B cell (primary cell): ENCODE data around the gene LMBR1L. TPM values are rescaled to one million over a fixed set of nuclear protein-coding genes. Genes with fewer than 3 reads are reported as not detected.

ENCODE experiments used
- ATAC-seq: fragments of 200-7000 bp; cut with Tn5 transposase; one replicate; pipeline ENCODE4 v1.10.0; 2021; ENCODE audit warnings: low read depth, mild to moderate bottlenecking, moderate number of reproducible peaks, moderate library complexity
- CTCF ChIA-PET: fragments of 350-600 bp; sonication (Branson Sonifier 250); formaldehyde crosslinking; loops from one replicate; lab custom pipeline; 2021; ENCODE audit warnings: antibody characterized with exemption, inconsistent platforms; lab: Charles Lee
- POLR2A ChIA-PET: fragments of 350-600 bp; sonication (Branson Sonifier 250); formaldehyde crosslinking; loops from one replicate; lab custom pipeline; 2021; ENCODE audit warnings: antibody characterized with exemption; lab: Charles Lee
- DNase-seq: peaks from one replicate; pipeline ENCODE4 v3.0.0; 2013
- H2AFZ ChIP-seq: 2 replicates; pipeline ENCODE4 v1.6.1; 2012; ENCODE audit warnings: mild to moderate bottlenecking, low read depth, low read length; ENCODE audit not compliant: insufficient read depth, poor library complexity, severe bottlenecking
- H3K27ac ChIP-seq, 2 donors: 1 replicate in 1 of 2; 2 replicates in 1 of 2; pipeline ENCODE4 v1.5.1; 2012 to 2013; ENCODE audit warnings: low read length in 2 of 2, mild to moderate bottlenecking in 2 of 2, moderate library complexity in 1 of 2
- H3K27me3 ChIP-seq, 4 experiments: fragments of 200-600 bp in 1 of 4; sonication (generic) in 1 of 4; replicated peaks in 1 of 4; 1 replicate in 2 of 4; 2 replicates in 2 of 4; pipeline versions ENCODE4 v1.6.1 to v1.7.0; 2013 to 2016; ENCODE audit warnings: low read length in 3 of 4, mild to moderate bottlenecking in 2 of 4, mixed read lengths in 1 of 4, moderate library complexity in 1 of 4; ENCODE audit not compliant: insufficient read depth in 4 of 4, control insufficient read depth in 3 of 4; ENCODE audit errors: control extremely low read depth in 1 of 4
- H3K36me3 ChIP-seq, 2 experiments: replicated peaks in 1 of 2; 1 replicate in 1 of 2; 2 replicates in 1 of 2; pipeline versions ENCODE4 v1.6.1 to v1.7.1; 2013; ENCODE audit warnings: low read length in 1 of 2; ENCODE audit not compliant: insufficient read depth in 2 of 2, control insufficient read depth in 1 of 2; ENCODE audit errors: control extremely low read depth in 1 of 2, extremely low read depth in 1 of 2
- H3K4me1 ChIP-seq, 2 donors: fragments of 200-600 bp in 1 of 2; sonication (generic) in 1 of 2; 1 replicate in 1 of 2; 2 replicates in 1 of 2; pipeline versions ENCODE4 v1.5.1 to v1.6.1; 2013 to 2017; ENCODE audit warnings: low read length in 2 of 2; ENCODE audit not compliant: control insufficient read depth in 2 of 2, insufficient read depth in 2 of 2
- H3K4me2 ChIP-seq: replicated peaks from 2 replicates; pipeline ENCODE3; 2012; ENCODE audit warnings: mild to moderate bottlenecking, low read depth, low read length; ENCODE audit not compliant: poor library complexity, severe bottlenecking
- H3K4me3 ChIP-seq, 5 experiments: fragments of 200-600 bp in 1 of 5; sonication (generic) in 1 of 5; 1 replicate in 3 of 5; 2 replicates in 2 of 5; pipeline versions ENCODE4 v1.5.1 to v1.7.0; 2011 to 2016; ENCODE audit warnings: low read length in 4 of 5, mild to moderate bottlenecking in 4 of 5, low read depth in 2 of 5, control low read depth in 1 of 5, moderate library complexity in 1 of 5; ENCODE audit not compliant: insufficient read depth in 1 of 5; ENCODE audit errors: control extremely low read depth in 1 of 5, extremely low read depth in 1 of 5
- H3K79me2 ChIP-seq: fragments of 200-600 bp; sonication (generic); one replicate; pipeline ENCODE4 v1.6.0; 2016; ENCODE audit warnings: low read length; ENCODE audit not compliant: control insufficient read depth, insufficient read depth
- H3K9ac ChIP-seq: fragments of 200-600 bp; sonication (generic); 2 replicates; pipeline ENCODE4 v1.6.1; 2017; ENCODE audit warnings: mild to moderate bottlenecking, low read length, moderate library complexity
- H3K9me3 ChIP-seq, 3 donors: one replicate each; pipeline versions ENCODE4 v1.6.1 to v1.7.1; 2013; ENCODE audit warnings: low read length in 2 of 3; ENCODE audit not compliant: control insufficient read depth in 2 of 3, insufficient read depth in 1 of 3; ENCODE audit errors: control extremely low read depth in 1 of 3
- H4K20me1 ChIP-seq: 2 replicates; pipeline ENCODE4 v1.6.0; 2012; ENCODE audit warnings: mild to moderate bottlenecking, low read length; ENCODE audit not compliant: insufficient read depth, control insufficient read depth, poor library complexity, severe bottlenecking
- H3K27ac Mint-ChIP-seq: one replicate; pipeline ENCODE4 v1.8.0; 2021; ENCODE audit warnings: mixed read lengths
- H3K27me3 Mint-ChIP-seq: one replicate; pipeline ENCODE4 v1.8.0; 2021; ENCODE audit warnings: mixed read lengths
- H3K4me1 Mint-ChIP-seq: one replicate; pipeline ENCODE4 v1.8.0; 2021; ENCODE audit warnings: mixed read lengths
- H3K4me3 Mint-ChIP-seq: one replicate; pipeline ENCODE4 v1.8.0; 2021; ENCODE audit warnings: mixed read lengths
- H3K9me3 Mint-ChIP-seq: one replicate; pipeline ENCODE4 v1.8.0; 2022; ENCODE audit warnings: mixed read lengths; ENCODE audit not compliant: insufficient read depth
- EZH2 ChIP-seq: IDR thresholded peaks from 2 replicates; pipeline ENCODE4 v1.6.1; 2012; ENCODE audit warnings: borderline replicate concordance, low read depth, mild to moderate bottlenecking, moderate library complexity, low read length; ENCODE audit not compliant: insufficient read depth, poor library complexity, severe bottlenecking
- WGBS: methylation state at CpG from one replicate; pipeline ENCODE4 v1.1.5; 2013; ENCODE audit warnings: missing lambda C conversion rate; ENCODE audit not compliant: insufficient coverage; 5-methylcytosine and 5-hydroxymethylcytosine counted together
- intact Hi-C: fragments of 100-400 bp; cut with micrococcal nuclease; formaldehyde crosslinking; loops from one replicate; pipeline ENCODE4 v1.10.0; 2022
- polyA plus RNA-seq: library from polyadenylated mRNA; depleted of rRNA; stranded (reverse); fragments of >200 nt; gene quantifications from 2 replicates; pipeline ENCODE4 v1.2.3, GENCODE V29; 2012
- total RNA-seq, 2 donors: library from RNA; stranded (reverse); fragments of 120-200 nt in 1 of 2; gene quantifications; 1 replicate in 1 of 2; 2 replicates in 1 of 2; pipeline versions ENCODE4 v1.2.3 to v1.2.4, GENCODE V29; 2013 to 2022
- TF ChIP-seq, protein P1 (sequence below): fragments of 200-600 bp; IDR thresholded peaks from one replicate; pipeline ENCODE4 v1.8.0; 2022; ENCODE audit warnings: antibody characterized with exemption, mild to moderate bottlenecking

Gene LMBR1L
- total and polyA plus RNA-seq, 2 donors (not counting 1 experiment from before 2014, with no cell fraction given) = 133 to 187 TPM

DNA sequence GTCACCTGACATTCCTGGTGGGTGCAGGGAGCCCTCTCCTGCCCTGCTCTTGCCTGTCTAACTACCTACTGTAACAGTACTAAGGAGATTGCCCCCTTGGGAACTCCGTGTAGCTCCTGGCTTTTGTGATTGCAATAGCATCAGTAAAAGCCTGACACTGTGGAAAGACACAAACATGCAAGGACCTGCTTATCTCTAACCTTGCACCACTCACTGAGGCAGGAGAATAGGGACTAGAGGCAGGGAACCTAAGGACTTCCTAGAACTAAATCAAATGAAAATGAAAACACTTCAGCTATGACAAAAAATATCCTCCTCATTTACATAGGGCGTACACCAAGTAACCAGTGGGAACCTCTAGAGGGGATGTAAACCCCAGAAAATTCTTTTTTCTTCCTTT lies 49.8 kb upstream of the LMBR1L start:
- Histone ChIP-seq H4K20me1 (no peaks in the 10 kb centered on the region), H2AFZ (peak overlapping the region; percentile 61), H3K4me1 (peaks cover 27 to 31% of the 10 kb centered on the region in 2 donors), H3K79me2 (no peaks in the 10 kb centered on the region), H3K9me3 (no peaks in the 10 kb centered on the region), H3K9ac (peak overlapping the region; percentile 64), H3K4me3 (peak overlapping the region in 4 of 5 experiments; percentile 12 to 65 (median 40)), H3K27me3 (no peaks in the 10 kb centered on the region), H3K27ac (peak overlapping the region; percentile 66 to 75), H3K36me3 (no peaks in the 10 kb centered on the region), H3K4me2 (peak overlapping the region; percentile 74)
- Mint-ChIP-seq H3K4me3 (peak overlapping the region; percentile 88), H3K9me3 (no peaks in the 10 kb centered on the region), H3K27ac (peak overlapping the region; percentile 87), H3K4me1 (peaks cover 29% of the 10 kb centered on the region), H3K27me3 (no peaks in the 10 kb centered on the region)
- WGBS = no CpG with 5 or more reads among the region's 2 CpGs
- peak; percentile 62 for ATAC-seq
- DNase-seq = peak; percentile 62
- ChIA-PET POLR2A (interaction anchor here (0.7 to 1.2 kb wide), 2 partner anchors 29 to 68 kb away, joined by 4 to 15 read pairs; partner anchors contain the start of gene TUBA1B), CTCF (interaction anchor here (0.7 to 1.2 kb wide), 3 partner anchors 15 to 166 kb away, joined by 3 read pairs; no protein-coding TSS in a partner anchor)
- TF ChIP-seq, protein P1, sequence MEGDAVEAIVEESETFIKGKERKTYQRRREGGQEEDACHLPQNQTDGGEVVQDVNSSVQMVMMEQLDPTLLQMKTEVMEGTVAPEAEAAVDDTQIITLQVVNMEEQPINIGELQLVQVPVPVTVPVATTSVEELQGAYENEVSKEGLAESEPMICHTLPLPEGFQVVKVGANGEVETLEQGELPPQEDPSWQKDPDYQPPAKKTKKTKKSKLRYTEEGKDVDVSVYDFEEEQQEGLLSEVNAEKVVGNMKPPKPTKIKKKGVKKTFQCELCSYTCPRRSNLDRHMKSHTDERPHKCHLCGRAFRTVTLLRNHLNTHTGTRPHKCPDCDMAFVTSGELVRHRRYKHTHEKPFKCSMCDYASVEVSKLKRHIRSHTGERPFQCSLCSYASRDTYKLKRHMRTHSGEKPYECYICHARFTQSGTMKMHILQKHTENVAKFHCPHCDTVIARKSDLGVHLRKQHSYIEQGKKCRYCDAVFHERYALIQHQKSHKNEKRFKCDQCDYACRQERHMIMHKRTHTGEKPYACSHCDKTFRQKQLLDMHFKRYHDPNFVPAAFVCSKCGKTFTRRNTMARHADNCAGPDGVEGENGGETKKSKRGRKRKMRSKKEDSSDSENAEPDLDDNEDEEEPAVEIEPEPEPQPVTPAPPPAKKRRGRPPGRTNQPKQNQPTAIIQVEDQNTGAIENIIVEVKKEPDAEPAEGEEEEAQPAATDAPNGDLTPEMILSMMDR = no peak
- no peak for TF ChIP-seq EZH2
- intact Hi-C loops = loop anchor here (2.0 kb wide), 4 partner anchors 28 to 74 kb away; partner anchors contain the start of genes LMBR1L, TUBA1A and TUBA1B

GRCh38 chr12:49154221-49154620 lies 43.6 kb upstream of the LMBR1L start:
- Histone ChIP-seq H3K4me3 (no peak overlapping the region), H3K9ac (no peak overlapping the region), H3K36me3 (no peaks in the 10 kb centered on the region), H3K79me2 (no peaks in the 10 kb centered on the region), H3K9me3 (no peaks in the 10 kb centered on the region), H3K27ac (no peak overlapping the region), H3K4me2 (no peak overlapping the region), H2AFZ (no peak overlapping the region), H4K20me1 (no peaks in the 10 kb centered on the region), H3K27me3 (no peaks in the 10 kb centered on the region), H3K4me1 (peaks cover 6 to 14% of the 10 kb centered on the region in 2 donors)
- no CpG with 5 or more reads among the region's 3 CpGs for WGBS
- CTCF ChIA-PET = no interaction called here
- Mint-ChIP-seq H3K9me3 (no peaks in the 10 kb centered on the region), H3K4me1 (peaks cover 10% of the 10 kb centered on the region), H3K27ac (no peak overlapping the region), H3K4me3 (no peak overlapping the region), H3K27me3 (no peaks in the 10 kb centered on the region)
- ATAC-seq (no peak), DNase-seq (no peak)
- intact Hi-C loops = no loop called here
- TF ChIP-seq EZH2 = no peak
- TF ChIP-seq, protein P1 = no peak
- POLR2A ChIA-PET = interaction anchor here (0.7 kb wide), 1 partner anchor 58 kb away, joined by 5 read pairs; no protein-coding TSS in a partner anchor
